ENCODE data around the gene PGM1. TPM values are rescaled to one million over a fixed set of nuclear protein-coding genes. Genes with fewer than 3 reads are reported as not detected.
"Not testable (repeated sequence)": the region's sequence is repeated elsewhere in the genome, so short reads cannot be mapped to it uniquely, and the experiment has no call there.

PGM1 gene
- total RNA-seq, 8 experiments from 2014 or later = 24.4 to 50.1 (median 34.2) TPM

GRCh38 chr1:63575340-63575826, 17.8 kb upstream of the PGM1 start:
- in situ Hi-C loops (cut with MboI; ENCODE audit: low pct_unique_long_range_greater_than_20kb in 2 of 9, low sequenced_read_pairs in 9 of 9, unreplicated experiment in 9 of 9) = no loop called here
- ATAC-seq (replicated peaks in 6 of 8) = peak in 3 of 8 experiments; percentile 19 to 35 (median 25)
- H3K4me3 ChIP-seq = no peak overlapping the region
- H3K4me1 ChIP-seq (replicated peaks in 1 of 2) = no peaks in the 10 kb centered on the region
- WGBS, 10 experiments = 0 to 100% (median 75%) methylated on average over 1 to 4 of the region's 4 CpGs; no CpG with 5 or more reads in 3 of the 10 experiments
- no peak overlapping the region for H3K27ac ChIP-seq

GRCh38 chr1:63586326-63586725, 6.9 kb upstream of the PGM1 start:
- H3K4me3 ChIP-seq; H3K4me1 ChIP-seq (replicated peaks in 1 of 2); H3K27ac ChIP-seq; ATAC-seq (replicated peaks in 6 of 8); in situ Hi-C loops (cut with MboI; ENCODE audit: low pct_unique_long_range_greater_than_20kb in 2 of 9, low sequenced_read_pairs in 9 of 9, unreplicated experiment in 9 of 9): not testable (repeated sequence)
- WGBS, 10 experiments = 80 to 100% (median 100%) methylated on average over 1 of the region's 1 CpG; no CpG with 5 or more reads in 7 of the 10 experiments

GRCh38 chr1:63590166-63590560, 3.0 kb upstream of the PGM1 start:
- H3K27ac ChIP-seq = no peak overlapping the region
- 84 to 100% (median 97%) methylated on average over 1 to 3 of the region's 3 CpGs for WGBS, 10 experiments
- ATAC-seq (replicated peaks in 6 of 8) = no peak

GRCh38 chr1:63592536-63593302, 492 bp upstream of the PGM1 start:
- Histone ChIP-seq H3K4me1 (replicated peaks in 1 of 2) (peaks cover 5 to 7% of the 10 kb centered on the region in 2 donors), H3K4me3 (peak overlapping the region; percentile 57 to 67 (median 64)), H3K27ac (peak overlapping the region; percentile 62 to 74)
- WGBS, 10 experiments = 31 to 100% (median 48%) methylated on average over 1 to 12 of the region's 18 CpGs; no CpG with 5 or more reads in 1 of the 10 experiments
- in situ Hi-C loops (cut with MboI; ENCODE audit: low pct_unique_long_range_greater_than_20kb in 2 of 9, low sequenced_read_pairs in 9 of 9, unreplicated experiment in 9 of 9) = no loop called here
- ATAC-seq (replicated peaks in 6 of 8) = no peak

More at GRCh38 chr1:63590166-63590560, 3.0 kb upstream of the PGM1 start:
- H3K4me1 ChIP-seq (replicated peaks in 1 of 2) = peaks cover 5 to 7% of the 10 kb centered on the region in 2 donors
- no peak overlapping the region for H3K4me3 ChIP-seq
- in situ Hi-C loops (cut with MboI; ENCODE audit: low pct_unique_long_range_greater_than_20kb in 2 of 9, low sequenced_read_pairs in 9 of 9, unreplicated experiment in 9 of 9) = no loop called here

GRCh38 chr1:63593886-63594605, 835 bp downstream of the PGM1 start:
- peak in 7 of 8 experiments; percentile 30 to 69 (median 62) for ATAC-seq (replicated peaks in 6 of 8)
- peak overlapping the region; percentile 62 to 74 for H3K27ac ChIP-seq
- in situ Hi-C loops (cut with MboI; ENCODE audit: low pct_unique_long_range_greater_than_20kb in 2 of 9, low sequenced_read_pairs in 9 of 9, unreplicated experiment in 9 of 9) = no loop called here
- H3K4me3 ChIP-seq = peak overlapping the region; percentile 57 to 67 (median 64)
- peaks cover 5 to 7% of the 10 kb centered on the region in 2 donors for H3K4me1 ChIP-seq (replicated peaks in 1 of 2)
- 1 to 31% (median 8%) methylated on average over 3 to 33 of the region's 55 CpGs; no CpG with 5 or more reads in 2 of the 10 experiments for WGBS, 10 experiments

- Histone ChIP-seq H3K4me3 (no peak overlapping the region), H3K4me1 (replicated peaks in 1 of 2) (peaks cover 5 to 7% of the 10 kb centered on the region in 2 donors), H3K27ac (no peak overlapping the region)
- 60 to 100% (median 92%) methylated on average over 1 of the region's 1 CpG; no CpG with 5 or more reads in 2 of the 10 experiments for WGBS, 10 experiments
- in situ Hi-C loops (cut with MboI; ENCODE audit: low pct_unique_long_range_greater_than_20kb in 2 of 9, low sequenced_read_pairs in 9 of 9, unreplicated experiment in 9 of 9) = no loop called here
- no peak for ATAC-seq (replicated peaks in 6 of 8)
Measured at GRCh38 chr1:63595435-63595834, 2.2 kb downstream of the PGM1 start.

- in situ Hi-C loops (cut with MboI; ENCODE audit: low pct_unique_long_range_greater_than_20kb in 2 of 9, low sequenced_read_pairs in 9 of 9, unreplicated experiment in 9 of 9) = loop anchor here in 6 of 9 experiments (25.0 kb wide), 1 partner anchor 638 kb away; no protein-coding TSS in a partner anchor
- Histone ChIP-seq H3K27ac (no peak overlapping the region), H3K4me3 (no peak overlapping the region), H3K4me1 (replicated peaks in 1 of 2) (no peaks in the 10 kb centered on the region)
- ATAC-seq (replicated peaks in 6 of 8) = no peak
- 80 to 97% (median 92%) methylated on average over 2 to 5 of the region's 5 CpGs; no CpG with 5 or more reads in 1 of the 10 experiments for WGBS, 10 experiments
Measured at GRCh38 chr1:63599799-63600198, 6.6 kb downstream of the PGM1 start.

GRCh38 chr1:63600248-63600647, 7.0 kb downstream of the PGM1 start:
- 47 to 94% (median 81%) methylated on average over 1 to 5 of the region's 5 CpGs for WGBS, 10 experiments
- H3K27ac ChIP-seq = no peak overlapping the region
- no peak overlapping the region for H3K4me3 ChIP-seq
- in situ Hi-C loops (cut with MboI; ENCODE audit: low pct_unique_long_range_greater_than_20kb in 2 of 9, low sequenced_read_pairs in 9 of 9, unreplicated experiment in 9 of 9) = loop anchor here in 6 of 9 experiments (25.0 kb wide), 1 partner anchor 637 kb away; no protein-coding TSS in a partner anchor
- ATAC-seq (replicated peaks in 6 of 8) = no peak
- no peaks in the 10 kb centered on the region for H3K4me1 ChIP-seq (replicated peaks in 1 of 2)

- Histone ChIP-seq H3K4me1 (replicated peaks in 1 of 2) (no peaks in the 10 kb centered on the region), H3K4me3 (no peak overlapping the region), H3K27ac (no peak overlapping the region)
- in situ Hi-C loops (cut with MboI; ENCODE audit: low pct_unique_long_range_greater_than_20kb in 2 of 9, low sequenced_read_pairs in 9 of 9, unreplicated experiment in 9 of 9) = loop anchor here in 6 of 9 experiments (25.0 kb wide), 1 partner anchor 636 kb away; no protein-coding TSS in a partner anchor
- 47 to 100% (median 69%) methylated on average over 1 to 3 of the region's 3 CpGs; no CpG with 5 or more reads in 1 of the 10 experiments for WGBS, 10 experiments
- no peak for ATAC-seq (replicated peaks in 6 of 8)
Measured at GRCh38 chr1:63601061-63601460, 7.8 kb downstream of the PGM1 start.

GRCh38 chr1:63601463-63601862, 8.3 kb downstream of the PGM1 start:
- Histone ChIP-seq H3K4me3 (no peak overlapping the region), H3K4me1 (replicated peaks in 1 of 2) (no peaks in the 10 kb centered on the region), H3K27ac (no peak overlapping the region)
- in situ Hi-C loops (cut with MboI; ENCODE audit: low pct_unique_long_range_greater_than_20kb in 2 of 9, low sequenced_read_pairs in 9 of 9, unreplicated experiment in 9 of 9) = loop anchor here in 6 of 9 experiments (25.0 kb wide), 1 partner anchor 636 kb away; no protein-coding TSS in a partner anchor
- ATAC-seq (replicated peaks in 6 of 8) = no peak
- 78 to 100% (median 82%) methylated on average over 2 to 4 of the region's 4 CpGs; no CpG with 5 or more reads in 2 of the 10 experiments for WGBS, 10 experiments

GRCh38 chr1:63601912-63602311, 8.7 kb downstream of the PGM1 start:
- no peak overlapping the region for H3K4me3 ChIP-seq
- no peak for ATAC-seq (replicated peaks in 6 of 8)
- in situ Hi-C loops (cut with MboI; ENCODE audit: low pct_unique_long_range_greater_than_20kb in 2 of 9, low sequenced_read_pairs in 9 of 9, unreplicated experiment in 9 of 9) = loop anchor here in 6 of 9 experiments (25.0 kb wide), 1 partner anchor 635 kb away; no protein-coding TSS in a partner anchor
- H3K27ac ChIP-seq = no peak overlapping the region
- no peaks in the 10 kb centered on the region for H3K4me1 ChIP-seq (replicated peaks in 1 of 2)
- WGBS, 10 experiments = 80 to 100% (median 100%) methylated on average over 1 of the region's 1 CpG; no CpG with 5 or more reads in 3 of the 10 experiments

GRCh38 chr1:63602629-63603028, 9.4 kb downstream of the PGM1 start:
- in situ Hi-C loops (cut with MboI; ENCODE audit: low pct_unique_long_range_greater_than_20kb in 2 of 9, low sequenced_read_pairs in 9 of 9, unreplicated experiment in 9 of 9) = loop anchor here in 6 of 9 experiments (25.0 kb wide), 1 partner anchor 635 kb away; no protein-coding TSS in a partner anchor

More at GRCh38 chr1:63602629-63603028, 9.4 kb downstream of the PGM1 start:
- no peak overlapping the region for H3K4me3 ChIP-seq
- 0 to 100% (median 78%) methylated on average over 1 to 5 of the region's 5 CpGs; no CpG with 5 or more reads in 3 of the 10 experiments for WGBS, 10 experiments
- ATAC-seq (replicated peaks in 6 of 8) = no peak
- H3K4me1 ChIP-seq (replicated peaks in 1 of 2) = no peaks in the 10 kb centered on the region
- no peak overlapping the region for H3K27ac ChIP-seq
